CD4-positive, CD25-positive, alpha-beta regulatory T cell (primary cell): Measurements from ENCODE around the gene ZNF571. TPM values are rescaled to one million over a fixed set of nuclear protein-coding genes. Genes with fewer than 3 reads are reported as not detected.

Source experiments
- ATAC-seq, 2 donors: fragments of 150-1000 bp; cut with Tn5 transposase; one replicate each; pipeline ENCODE4 v1.10.0; 2021; ENCODE audit warnings: low read depth in 2 of 2, moderate number of reproducible peaks in 2 of 2, moderate library complexity in 1 of 2
- DNase-seq, 3 donors: peaks; one replicate each; pipeline versions ENCODE4 v3.0.0 to v3.0.0-alpha.2; 2012 to 2022; ENCODE audit warnings: mixed read lengths in 1 of 3
- H3K27ac ChIP-seq: one replicate; pipeline ENCODE4 v1.7.0; 2013; ENCODE audit warnings: mild to moderate bottlenecking, low read length; ENCODE audit not compliant: insufficient read depth, poor library complexity, severe bottlenecking
- H3K27me3 ChIP-seq: one replicate; pipeline ENCODE4 v1.7.0; 2013; ENCODE audit warnings: low read length; ENCODE audit not compliant: control insufficient read depth, insufficient read depth
- H3K36me3 ChIP-seq: one replicate; pipeline ENCODE4 v1.7.0; 2013; ENCODE audit warnings: mild to moderate bottlenecking, low read length, moderate library complexity; ENCODE audit not compliant: control insufficient read depth, insufficient read depth
- H3K4me1 ChIP-seq: 2 replicates; pipeline ENCODE4 v1.7.0; 2013; ENCODE audit warnings: mild to moderate bottlenecking, low read length; ENCODE audit not compliant: insufficient read depth, control insufficient read depth, poor library complexity, severe bottlenecking
- H3K4me3 ChIP-seq: one replicate; pipeline ENCODE4 v1.7.0; 2013; ENCODE audit warnings: low read depth, mild to moderate bottlenecking, low read length, moderate library complexity
- H3K9me3 ChIP-seq, 2 experiments: 1 replicate in 1 of 2; 2 replicates in 1 of 2; pipeline ENCODE4 v1.7.0; 2013; ENCODE audit warnings: low read length in 2 of 2, mild to moderate bottlenecking in 1 of 2, moderate library complexity in 1 of 2; ENCODE audit not compliant: control insufficient read depth in 2 of 2
- H3K27ac Mint-ChIP-seq, 3 donors: one replicate each; pipeline ENCODE4 v1.8.0; 2020 to 2022; ENCODE audit warnings: mild to moderate bottlenecking in 3 of 3, mixed read lengths in 3 of 3, moderate library complexity in 2 of 3
- H3K27me3 Mint-ChIP-seq: one replicate; pipeline ENCODE4 v1.8.0; 2022; ENCODE audit warnings: mild to moderate bottlenecking, mixed read lengths
- H3K36me3 Mint-ChIP-seq: one replicate; pipeline ENCODE4 v1.8.0; 2020; ENCODE audit warnings: mixed read lengths
- H3K4me1 Mint-ChIP-seq, 4 donors: one replicate each; pipeline ENCODE4 v1.8.0; 2020 to 2022; ENCODE audit warnings: mixed read lengths in 4 of 4, mild to moderate bottlenecking in 1 of 4
- H3K4me3 Mint-ChIP-seq, 4 donors: one replicate each; pipeline ENCODE4 v1.8.0; 2020 to 2022; ENCODE audit warnings: mild to moderate bottlenecking in 4 of 4, mixed read lengths in 4 of 4, moderate library complexity in 3 of 4
- H3K9me3 Mint-ChIP-seq, 7 donors: one replicate each; pipeline ENCODE4 v1.8.0; 2020 to 2022; ENCODE audit warnings: mixed read lengths in 7 of 7, mild to moderate bottlenecking in 3 of 7, moderate library complexity in 2 of 7
- polyA plus RNA-seq, 4 donors: library from polyadenylated mRNA; unstranded; fragments of 300-500 nt; fragmentation: Illumina TruSeq; gene quantifications; one replicate each; pipeline ENCODE4 v1.2.3, GENCODE V29; 2021
- total RNA-seq: library from RNA; stranded (reverse); gene quantifications from one replicate; pipeline ENCODE4 v1.2.3, GENCODE V29; 2022

ZNF571 gene
- total and polyA plus RNA-seq, 5 donors from 2014 or later: 4.4 to 16.8 (median 5.4) TPM

DNA sequence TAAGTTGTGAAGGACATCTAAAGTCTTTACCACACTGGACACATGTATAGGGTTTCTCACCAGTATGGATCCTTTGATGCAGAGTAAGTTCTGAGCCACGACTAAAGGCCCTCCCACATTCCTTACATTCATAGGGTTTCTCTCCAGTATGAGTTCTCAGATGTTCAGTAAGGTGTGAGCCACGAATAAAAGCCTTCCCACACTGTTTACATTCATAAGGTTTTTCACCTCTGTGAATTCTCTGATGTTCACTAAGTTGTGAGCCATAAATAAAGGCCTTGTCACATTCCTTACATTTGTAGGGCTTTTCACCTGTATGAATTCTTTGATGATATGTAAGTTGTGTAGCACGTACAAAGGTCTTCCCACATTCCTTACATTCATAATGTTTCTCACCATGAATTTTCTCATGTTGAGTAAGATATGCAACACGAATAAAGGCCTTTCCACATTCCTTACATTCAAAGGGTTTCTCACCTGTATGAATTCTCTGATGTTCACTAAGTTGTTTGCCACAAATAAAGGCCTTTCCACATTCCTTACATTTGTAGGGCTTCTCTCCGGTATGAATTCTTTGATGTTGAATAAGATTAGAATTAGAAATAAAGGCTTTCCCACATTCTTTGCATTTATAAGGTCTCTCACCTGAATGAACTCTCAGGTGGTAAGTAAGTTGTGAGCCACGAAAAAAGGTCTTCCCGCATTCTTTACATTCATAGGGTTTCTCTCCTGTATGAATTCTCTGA, 29.8 kb downstream of the ZNF571 start:
- H3K4me3 Mint-ChIP-seq: no peak overlapping the region
- no peaks in the 10 kb centered on the region for H3K4me1 Mint-ChIP-seq
- no peak overlapping the region for H3K27ac ChIP-seq
- ATAC-seq (no peak), DNase-seq (no peak)
- no peaks in the 10 kb centered on the region for H3K4me1 ChIP-seq
- peak overlapping the region; percentile 21 for H3K4me3 ChIP-seq
- peaks cover 2 to 87% of the 10 kb centered on the region in 2 experiments for H3K9me3 ChIP-seq
- peaks cover 53% of the 10 kb centered on the region for H3K36me3 Mint-ChIP-seq
- H3K27me3 ChIP-seq: no peaks in the 10 kb centered on the region
- no peak overlapping the region for H3K27ac Mint-ChIP-seq
- peaks cover 0 to 84% (median 39%) of the 10 kb centered on the region in 7 donors for H3K9me3 Mint-ChIP-seq
- H3K27me3 Mint-ChIP-seq: peaks cover 1% of the 10 kb centered on the region
- H3K36me3 ChIP-seq: peaks cover 29% of the 10 kb centered on the region

DNA sequence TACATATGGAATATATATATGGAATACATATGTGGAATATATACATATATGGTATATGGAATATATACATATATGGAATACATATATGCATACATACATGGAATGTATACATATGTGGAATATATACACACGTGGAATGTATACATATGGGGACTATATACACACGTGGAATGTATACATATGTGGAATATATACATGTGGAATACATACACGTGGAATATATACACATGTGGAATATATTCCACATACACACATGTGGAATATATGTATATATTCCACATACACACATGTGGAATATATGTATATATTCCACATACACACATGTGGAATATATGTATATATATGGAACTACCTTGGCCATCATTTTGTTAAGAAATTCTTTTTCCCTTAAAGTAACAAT, 31.1 kb downstream of the ZNF571 start:
- H3K9me3 Mint-ChIP-seq: peaks cover 0 to 84% (median 38%) of the 10 kb centered on the region in 7 donors
- peaks cover 46% of the 10 kb centered on the region for H3K36me3 Mint-ChIP-seq
- Histone ChIP-seq H3K27me3 (no peaks in the 10 kb centered on the region), H3K27ac (no peak overlapping the region), H3K4me3 (no peak overlapping the region), H3K4me1 (no peaks in the 10 kb centered on the region), H3K36me3 (peaks cover 20% of the 10 kb centered on the region), H3K9me3 (peaks cover 14 to 92% of the 10 kb centered on the region in 2 experiments)
- H3K4me3 Mint-ChIP-seq: no peak overlapping the region
- DNase-seq (no peak), ATAC-seq (no peak)
- no peaks in the 10 kb centered on the region for H3K4me1 Mint-ChIP-seq
- no peak overlapping the region for H3K27ac Mint-ChIP-seq
- H3K27me3 Mint-ChIP-seq: peaks cover 5% of the 10 kb centered on the region

GRCh38 chr19:37551129-37551993, 43.2 kb downstream of the ZNF571 start:
- H3K4me1 ChIP-seq: no peaks in the 10 kb centered on the region
- Mint-ChIP-seq H3K27me3 (no peaks in the 10 kb centered on the region), H3K4me3 (peak overlapping the region; percentile 90 to 96 (median 95)), H3K9me3 (peaks cover 0 to 76% (median 37%) of the 10 kb centered on the region in 7 donors), H3K4me1 (peaks cover 0 to 8% (median 0%) of the 10 kb centered on the region in 4 donors), H3K36me3 (peaks cover 8% of the 10 kb centered on the region), H3K27ac (peak overlapping the region; percentile 52 to 93 (median 76))
- peak overlapping the region; percentile 59 for H3K4me3 ChIP-seq
- ATAC-seq (peak; percentile 37 to 50), DNase-seq (peak; percentile 15 to 75 (median 54))
- H3K27me3 ChIP-seq: no peaks in the 10 kb centered on the region
- H3K9me3 ChIP-seq: peaks cover 44 to 89% of the 10 kb centered on the region in 2 experiments
- peak overlapping the region; percentile 41 for H3K27ac ChIP-seq
- no peaks in the 10 kb centered on the region for H3K36me3 ChIP-seq

DNA sequence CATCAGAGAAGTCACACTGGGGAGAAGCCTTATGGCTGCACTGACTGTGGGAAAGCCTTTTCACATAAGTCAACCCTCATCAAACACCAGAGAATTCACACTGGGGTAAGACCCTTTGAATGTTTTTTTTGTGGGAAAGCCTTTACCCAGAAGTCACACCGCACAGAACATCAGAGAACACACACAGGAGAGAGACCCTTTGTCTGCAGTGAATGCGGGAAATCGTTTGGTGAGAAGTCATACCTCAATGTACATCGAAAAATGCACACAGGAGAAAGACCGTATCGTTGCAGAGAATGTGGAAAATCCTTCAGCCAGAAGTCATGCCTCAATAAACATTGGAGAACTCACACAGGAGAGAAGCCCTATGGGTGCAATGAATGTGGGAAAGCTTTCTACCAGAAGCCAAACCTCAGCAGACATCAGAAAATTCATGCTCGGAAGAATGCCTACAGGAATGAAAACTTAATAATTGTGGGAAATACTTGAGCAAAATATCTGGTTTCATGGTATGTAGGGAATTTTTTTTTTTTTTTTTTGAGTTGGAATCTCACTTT, 57.1 kb downstream of the ZNF571 start:
- Mint-ChIP-seq H3K4me3 (no peak overlapping the region), H3K27me3 (no peaks in the 10 kb centered on the region), H3K9me3 (peaks cover 0 to 72% (median 24%) of the 10 kb centered on the region in 7 donors), H3K36me3 (peaks cover 45% of the 10 kb centered on the region), H3K4me1 (peaks cover 0 to 7% (median 0%) of the 10 kb centered on the region in 4 donors), H3K27ac (no peak overlapping the region)
- DNase-seq (no peak), ATAC-seq (no peak)
- peaks cover 40% of the 10 kb centered on the region for H3K36me3 ChIP-seq
- no peak overlapping the region for H3K4me3 ChIP-seq
- H3K4me1 ChIP-seq: no peaks in the 10 kb centered on the region
- H3K27me3 ChIP-seq: no peaks in the 10 kb centered on the region
- H3K9me3 ChIP-seq: peaks cover 72 to 97% of the 10 kb centered on the region in 2 experiments
- no peak overlapping the region for H3K27ac ChIP-seq

- H3K27ac ChIP-seq: no peak overlapping the region
- Mint-ChIP-seq H3K4me1 (no peaks in the 10 kb centered on the region), H3K9me3 (peaks cover 0 to 61% (median 22%) of the 10 kb centered on the region in 7 donors), H3K4me3 (no peak overlapping the region), H3K36me3 (peaks cover 55% of the 10 kb centered on the region), H3K27me3 (no peaks in the 10 kb centered on the region), H3K27ac (no peak overlapping the region)
- H3K9me3 ChIP-seq: peaks cover 37 to 74% of the 10 kb centered on the region in 2 experiments
- ATAC-seq: no peak
- no peaks in the 10 kb centered on the region for H3K27me3 ChIP-seq
- H3K4me1 ChIP-seq: no peaks in the 10 kb centered on the region
- peaks cover 30% of the 10 kb centered on the region for H3K36me3 ChIP-seq
- H3K4me3 ChIP-seq: no peak overlapping the region
- no peak for DNase-seq
Observed at GRCh38 chr19:37519890-37520289, 74.7 kb downstream of the ZNF571 start.

Other genes with a start within 250 kb of the ZNF571 start
- gene ZNF527, start 223.7 kb downstream of the ZNF571 start, total RNA-seq: 12.5 TPM
- gene ZNF527, start 223.7 kb downstream of the ZNF571 start, polyA plus RNA-seq: 10 to 100 TPM in 1 of 4 donors, 1 to 10 TPM in 3; 6.1 to 10.8 (median 8.9) TPM
- gene ZNF569, start 127.3 kb downstream of the ZNF571 start, total RNA-seq: 8.5 TPM
- gene ZNF569, start 127.3 kb downstream of the ZNF571 start, polyA plus RNA-seq: 1 to 10 TPM; 4.2 to 6.3 (median 4.5) TPM
- 10.6 TPM for gene ZNF570, start 125.4 kb downstream of the ZNF571 start, total RNA-seq
- gene ZNF570, start 125.4 kb downstream of the ZNF571 start, polyA plus RNA-seq: 1 to 10 TPM; 2.3 to 4.4 (median 4.0) TPM
- 4.5 TPM for gene ZNF793, start 87.9 kb downstream of the ZNF571 start, total RNA-seq
- gene ZNF793, start 87.9 kb downstream of the ZNF571 start, polyA plus RNA-seq: 1 to 10 TPM in 3 of 4 donors, under 1 TPM in 1; 0.07 to 2.2 (median 1.8) TPM
- 8.1 TPM for gene ZNF540, start 84 bp upstream of the ZNF571 start, total RNA-seq
- gene ZNF540, start 84 bp upstream of the ZNF571 start, polyA plus RNA-seq: 1 to 10 TPM; 5.0 to 8.9 (median 6.1) TPM
- 10.7 TPM for gene ZFP30, start 60.7 kb upstream of the ZNF571 start, total RNA-seq
- gene ZFP30, start 60.7 kb upstream of the ZNF571 start, polyA plus RNA-seq: 1 to 10 TPM; 1.5 to 2.6 (median 2.3) TPM
- 5.5 TPM for gene ZNF607, start 125.0 kb upstream of the ZNF571 start, total RNA-seq
- 1 to 10 TPM; 2.2 to 7.7 (median 4.3) TPM for gene ZNF607, start 125.0 kb upstream of the ZNF571 start, polyA plus RNA-seq
- 6.0 TPM for gene ZNF573, start 184.8 kb upstream of the ZNF571 start, total RNA-seq
- gene ZNF573, start 184.8 kb upstream of the ZNF571 start, polyA plus RNA-seq: 10 to 100 TPM in 1 of 4 donors, 1 to 10 TPM in 3; 4.6 to 15.0 (median 8.1) TPM